Loucy (cell line): ENCODE results near the gene ZFHX3.

Experiments used
- H2AFZ ChIP-seq: fragments of 200-600 bp; sonication (generic); 2 replicates; pipeline ENCODE4 v1.6.0; 2016; ENCODE audit warnings: antibody characterized with exemption, mild to moderate bottlenecking, low read length, moderate library complexity
- H3F3A ChIP-seq: fragments of 200-600 bp; 2 replicates; pipeline ENCODE4 v1.6.0; 2016; ENCODE audit warnings: antibody characterized with exemption, low read depth, mild to moderate bottlenecking
- H3K27me3 ChIP-seq: fragments of 200-600 bp; sonication (generic); 2 replicates; pipeline ENCODE4 v1.6.1; 2014; ENCODE audit warnings: low read length, mild to moderate bottlenecking; ENCODE audit not compliant: insufficient read depth, poor library complexity, severe bottlenecking
- H3K36me3 ChIP-seq: fragments of 200-600 bp; sonication (generic); 2 replicates; pipeline ENCODE4 v1.6.1; 2016; ENCODE audit warnings: low read length; ENCODE audit not compliant: insufficient read depth
- H3K4me1 ChIP-seq: fragments of 200-600 bp; sonication (generic); 2 replicates; pipeline ENCODE4 v1.5.1; 2014; ENCODE audit warnings: low read length, mild to moderate bottlenecking; ENCODE audit not compliant: insufficient read depth, poor library complexity, severe bottlenecking
- H3K4me2 ChIP-seq: fragments of 200-600 bp; sonication (generic); 2 replicates; pipeline ENCODE4 v1.6.0; 2014; ENCODE audit warnings: antibody characterized with exemption, low read length, low read depth, mild to moderate bottlenecking; ENCODE audit not compliant: poor library complexity, severe bottlenecking
- H3K4me3 ChIP-seq: fragments of 200-600 bp; sonication (generic); 2 replicates; pipeline ENCODE4 v1.5.1; 2014; ENCODE audit warnings: low read length, mild to moderate bottlenecking, mixed read lengths; ENCODE audit not compliant: poor library complexity, severe bottlenecking
- H3K79me2 ChIP-seq: fragments of 200-600 bp; sonication (generic); 2 replicates; pipeline ENCODE4 v1.6.1; 2014; ENCODE audit warnings: low read length; ENCODE audit not compliant: insufficient read depth
- H3K9ac ChIP-seq: fragments of 200-600 bp; sonication (generic); 2 replicates; pipeline ENCODE4 v1.6.0; 2014; ENCODE audit warnings: mild to moderate bottlenecking, low read depth, low read length, moderate library complexity; ENCODE audit not compliant: poor library complexity, severe bottlenecking
- H3K9me2 ChIP-seq: fragments of 200-600 bp; sonication (generic); replicated peaks from 2 replicates; pipeline ENCODE4 v1.6.1; 2016; ENCODE audit warnings: low read depth, low read length, mixed read lengths
- H3K9me3 ChIP-seq: fragments of 200-600 bp; sonication (generic); 2 replicates; pipeline ENCODE4 v1.6.1; 2014; ENCODE audit warnings: mild to moderate bottlenecking, antibody characterized with exemption, low read length, low read depth; ENCODE audit not compliant: insufficient read depth
- H4K20me1 ChIP-seq: fragments of 200-600 bp; sonication (generic); 2 replicates; pipeline ENCODE4 v1.6.0; 2014; ENCODE audit warnings: antibody characterized with exemption, low read length, mild to moderate bottlenecking; ENCODE audit not compliant: insufficient read depth, poor library complexity, severe bottlenecking
- EZH2phosphoT487 ChIP-seq: fragments of 200-600 bp; IDR thresholded peaks from 2 replicates; pipeline ENCODE4 v1.6.1; 2018; ENCODE audit warnings: antibody characterized with exemption, mild to moderate bottlenecking, moderate library complexity, borderline replicate concordance
- TF ChIP-seq, protein P1 (sequence below): fragments of 200-600 bp; sonication (generic); conservative IDR thresholded peaks from 2 replicates; pipeline ENCODE4 v1.5.1; 2014; ENCODE audit warnings: mild to moderate bottlenecking, antibody characterized with exemption, low read length

The ZFHX3 gene

DNA sequence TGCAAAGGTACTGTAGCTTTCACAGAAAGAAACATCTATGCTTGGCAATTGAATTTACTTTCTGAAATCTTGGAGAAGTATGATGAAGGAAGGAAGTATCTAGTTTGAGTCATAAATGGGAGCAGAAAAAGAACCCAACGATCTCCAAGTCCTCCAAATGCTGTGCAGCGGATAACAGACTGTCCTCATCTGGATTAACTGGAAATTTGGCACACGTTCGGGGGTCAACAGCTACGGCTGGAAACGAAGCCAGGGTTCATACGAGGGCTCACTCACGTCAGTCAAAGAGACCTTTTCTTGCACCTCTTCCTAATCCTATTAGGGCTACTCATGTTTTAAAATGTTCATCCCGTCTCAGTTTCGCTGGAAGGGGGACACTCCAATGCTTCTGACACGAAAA is 152.0 kb downstream of the ZFHX3 start:
- Histone ChIP-seq H3K79me2 (no peaks in the 10 kb centered on the region), H3K4me3 (no peak overlapping the region), H4K20me1 (no peaks in the 10 kb centered on the region), H3K36me3 (no peaks in the 10 kb centered on the region), H3K4me2 (no peak overlapping the region), H3F3A (no peaks in the 10 kb centered on the region), H3K27me3 (no peaks in the 10 kb centered on the region), H3K9me2 (no peaks in the 10 kb centered on the region), H3K9ac (no peak overlapping the region), H3K9me3 (no peaks in the 10 kb centered on the region), H3K4me1 (no peaks in the 10 kb centered on the region), H2AFZ (no peak overlapping the region)
- TF ChIP-seq, protein P1, sequence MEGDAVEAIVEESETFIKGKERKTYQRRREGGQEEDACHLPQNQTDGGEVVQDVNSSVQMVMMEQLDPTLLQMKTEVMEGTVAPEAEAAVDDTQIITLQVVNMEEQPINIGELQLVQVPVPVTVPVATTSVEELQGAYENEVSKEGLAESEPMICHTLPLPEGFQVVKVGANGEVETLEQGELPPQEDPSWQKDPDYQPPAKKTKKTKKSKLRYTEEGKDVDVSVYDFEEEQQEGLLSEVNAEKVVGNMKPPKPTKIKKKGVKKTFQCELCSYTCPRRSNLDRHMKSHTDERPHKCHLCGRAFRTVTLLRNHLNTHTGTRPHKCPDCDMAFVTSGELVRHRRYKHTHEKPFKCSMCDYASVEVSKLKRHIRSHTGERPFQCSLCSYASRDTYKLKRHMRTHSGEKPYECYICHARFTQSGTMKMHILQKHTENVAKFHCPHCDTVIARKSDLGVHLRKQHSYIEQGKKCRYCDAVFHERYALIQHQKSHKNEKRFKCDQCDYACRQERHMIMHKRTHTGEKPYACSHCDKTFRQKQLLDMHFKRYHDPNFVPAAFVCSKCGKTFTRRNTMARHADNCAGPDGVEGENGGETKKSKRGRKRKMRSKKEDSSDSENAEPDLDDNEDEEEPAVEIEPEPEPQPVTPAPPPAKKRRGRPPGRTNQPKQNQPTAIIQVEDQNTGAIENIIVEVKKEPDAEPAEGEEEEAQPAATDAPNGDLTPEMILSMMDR: no peak
- TF ChIP-seq EZH2phosphoT487: no peak

DNA sequence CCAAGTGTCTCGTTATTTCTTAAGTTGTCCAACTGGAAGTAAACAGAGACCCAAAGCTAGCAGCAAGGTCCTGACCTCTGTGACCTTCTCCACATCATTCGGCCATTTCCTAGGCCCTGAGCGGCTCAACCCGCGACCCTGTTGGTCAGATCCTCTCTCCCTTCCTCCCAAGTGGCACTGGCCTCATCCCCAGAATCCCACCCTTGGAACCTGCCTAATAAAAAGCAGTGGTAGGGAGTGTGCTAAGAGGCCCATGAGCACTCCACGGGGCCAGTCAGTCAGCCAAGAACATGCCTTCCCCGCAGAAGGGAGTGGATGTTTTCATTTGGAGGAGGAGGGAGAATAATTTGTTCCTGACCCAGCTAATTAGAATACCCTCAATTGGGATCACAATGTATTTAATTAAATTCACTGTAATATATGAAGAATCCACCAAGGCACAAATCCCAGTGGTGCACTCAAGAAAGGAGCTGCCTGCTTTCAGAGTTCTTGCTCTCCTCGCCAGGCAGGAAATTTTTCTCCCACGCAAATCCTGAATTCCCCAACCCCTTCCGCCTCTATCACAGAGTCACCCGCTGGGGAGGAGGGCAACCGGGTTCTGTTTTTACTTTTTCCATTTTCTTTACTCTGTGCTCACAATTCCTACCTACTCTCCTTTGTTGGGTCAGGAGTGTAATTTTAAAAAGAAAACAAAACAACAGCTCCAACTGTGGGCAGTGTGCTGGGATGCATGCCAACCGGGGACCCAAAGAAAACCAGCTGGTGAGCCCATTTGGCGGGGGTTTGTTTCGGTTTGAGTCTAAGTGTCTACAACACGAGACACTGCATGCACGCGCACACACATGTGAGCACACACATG is 153.4 kb downstream of the ZFHX3 start:
- Histone ChIP-seq H2AFZ (no peak overlapping the region), H3K9ac (no peak overlapping the region), H3K79me2 (no peaks in the 10 kb centered on the region), H3K9me2 (no peaks in the 10 kb centered on the region), H3K36me3 (no peaks in the 10 kb centered on the region), H3K9me3 (0 out of 2 replicates have a peak, but pooled peaks cover 5% of the 10 kb centered on the region), H3K4me2 (no peak overlapping the region), H3K27me3 (no peaks in the 10 kb centered on the region), H4K20me1 (no peaks in the 10 kb centered on the region), H3F3A (no peaks in the 10 kb centered on the region), H3K4me3 (no peak overlapping the region), H3K4me1 (no peaks in the 10 kb centered on the region)
- TF ChIP-seq, protein P1: no peak
- no peak for TF ChIP-seq EZH2phosphoT487

DNA sequence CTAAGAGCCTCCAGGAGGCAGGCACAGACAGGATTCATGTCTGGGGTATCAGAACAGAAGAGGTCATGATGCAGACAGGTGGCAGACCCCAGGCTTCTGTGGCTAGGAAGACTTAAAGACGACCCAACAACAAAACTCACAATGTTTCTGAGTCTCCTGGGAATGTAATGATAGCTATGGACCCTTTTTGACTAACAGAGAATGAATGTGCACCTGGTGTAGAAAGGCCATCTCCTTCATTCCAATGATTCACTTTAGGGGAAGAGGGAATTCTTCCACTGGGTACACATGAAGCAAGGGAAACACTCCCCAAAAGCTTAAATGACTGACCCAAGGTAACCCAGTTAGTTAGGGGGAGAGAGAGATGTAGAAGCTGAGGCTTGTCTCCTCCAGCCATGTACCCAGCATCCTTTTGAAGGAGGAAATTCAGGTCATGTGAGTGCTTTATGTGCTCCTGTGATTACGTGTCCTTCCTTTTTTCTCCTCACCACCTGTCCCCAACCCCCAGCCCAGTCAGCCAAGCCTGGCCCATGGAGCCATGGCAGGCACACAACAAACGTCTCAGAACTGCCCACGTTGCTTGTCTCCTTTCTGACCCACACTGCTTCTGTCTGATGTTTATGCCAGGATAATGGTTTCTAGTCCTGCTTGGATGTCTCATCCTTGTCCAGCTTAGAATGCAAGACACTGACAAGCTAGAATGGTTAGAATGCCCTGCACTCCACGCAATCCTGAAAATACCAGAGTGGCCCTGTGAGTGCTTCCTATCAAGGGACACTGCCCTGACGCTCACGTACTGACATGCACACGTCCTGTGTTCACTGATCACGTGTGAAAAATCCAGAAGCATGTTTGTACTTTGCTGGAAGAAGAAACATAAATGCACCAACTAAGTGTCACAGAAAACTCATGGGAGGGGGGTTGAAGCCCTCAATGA is 156.4 kb downstream of the ZFHX3 start:
- no peaks in the 10 kb centered on the region for H3K9me2 ChIP-seq
- no peak for TF ChIP-seq EZH2phosphoT487
- TF ChIP-seq, protein P1: no peak
- no peak overlapping the region for H2AFZ ChIP-seq
- H3K27me3 ChIP-seq: no peaks in the 10 kb centered on the region
- no peaks in the 10 kb centered on the region for H3K4me1 ChIP-seq
- H3K4me3 ChIP-seq: no peak overlapping the region
- 0 out of 2 replicates have a peak, but pooled peaks cover 5% of the 10 kb centered on the region for H3K9me3 ChIP-seq
- no peaks in the 10 kb centered on the region for H3K79me2 ChIP-seq
- no peak overlapping the region for H3K4me2 ChIP-seq
- H3K36me3 ChIP-seq: peaks cover 21% of the 10 kb centered on the region; the same call in 1 of the 2 replicates
- H3K9ac ChIP-seq: no peak overlapping the region
- H3F3A ChIP-seq: no peaks in the 10 kb centered on the region
- H4K20me1 ChIP-seq: no peaks in the 10 kb centered on the region
